ENCODE data around the gene NEUROD2.

DNA sequence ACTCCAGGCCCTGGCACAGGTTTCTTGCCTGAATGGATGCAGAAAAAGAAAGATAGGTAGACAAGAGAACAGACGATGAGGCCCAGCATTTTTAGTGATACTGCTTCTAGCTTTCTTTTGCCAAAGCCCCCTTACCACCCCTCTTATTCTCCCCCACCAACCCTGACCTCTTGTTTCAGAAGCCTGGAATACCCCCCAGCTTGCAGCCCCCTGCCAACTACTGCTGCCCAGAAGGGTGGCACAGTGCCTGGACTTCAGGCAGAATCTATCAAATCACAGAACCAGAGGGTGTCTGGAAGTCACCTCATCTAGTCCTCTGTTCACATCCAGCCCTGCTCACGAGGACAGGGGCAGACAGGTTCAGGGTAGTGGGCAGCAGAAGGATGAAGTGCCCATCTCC lies 35.6 kb downstream of the NEUROD2 start:
- TF ChIP-seq, protein P1, sequence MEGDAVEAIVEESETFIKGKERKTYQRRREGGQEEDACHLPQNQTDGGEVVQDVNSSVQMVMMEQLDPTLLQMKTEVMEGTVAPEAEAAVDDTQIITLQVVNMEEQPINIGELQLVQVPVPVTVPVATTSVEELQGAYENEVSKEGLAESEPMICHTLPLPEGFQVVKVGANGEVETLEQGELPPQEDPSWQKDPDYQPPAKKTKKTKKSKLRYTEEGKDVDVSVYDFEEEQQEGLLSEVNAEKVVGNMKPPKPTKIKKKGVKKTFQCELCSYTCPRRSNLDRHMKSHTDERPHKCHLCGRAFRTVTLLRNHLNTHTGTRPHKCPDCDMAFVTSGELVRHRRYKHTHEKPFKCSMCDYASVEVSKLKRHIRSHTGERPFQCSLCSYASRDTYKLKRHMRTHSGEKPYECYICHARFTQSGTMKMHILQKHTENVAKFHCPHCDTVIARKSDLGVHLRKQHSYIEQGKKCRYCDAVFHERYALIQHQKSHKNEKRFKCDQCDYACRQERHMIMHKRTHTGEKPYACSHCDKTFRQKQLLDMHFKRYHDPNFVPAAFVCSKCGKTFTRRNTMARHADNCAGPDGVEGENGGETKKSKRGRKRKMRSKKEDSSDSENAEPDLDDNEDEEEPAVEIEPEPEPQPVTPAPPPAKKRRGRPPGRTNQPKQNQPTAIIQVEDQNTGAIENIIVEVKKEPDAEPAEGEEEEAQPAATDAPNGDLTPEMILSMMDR (IDR thresholded peaks at IDR 0.05; ENCODE audit: low read depth, low read length, poor library complexity, severe bottlenecking): no peak
- no peak for TF ChIP-seq EZH2phosphoT487 (IDR thresholded peaks at IDR 0.05; ENCODE audit: borderline replicate concordance, low read length)

All from DOHH2 (cell line).